Memory B cell (primary cell): ENCODE results near the gene RBM47.
"Not testable (repeated sequence)": the region's sequence is repeated elsewhere in the genome, so short reads cannot be mapped to it uniquely, and the experiment has no call there.

Experiments
- ATAC-seq: fragments of 150-1000 bp; cut with Tn5 transposase; 2 replicates; pipeline ENCODE4 v1.10.0; 2021; ENCODE audit warnings: low read depth, mild to moderate bottlenecking, moderate library complexity
- DNase-seq, 2 donors: peaks; one replicate each; pipeline ENCODE4 v3.0.0; 2022; ENCODE audit warnings: low spot score in 2 of 2
- H3K27ac Mint-ChIP-seq: one replicate; pipeline ENCODE4 v1.8.0; 2022; ENCODE audit warnings: mild to moderate bottlenecking, moderate library complexity, mixed read lengths
- H3K27me3 Mint-ChIP-seq: one replicate; pipeline ENCODE4 v1.8.0; 2022; ENCODE audit warnings: mixed read lengths
- H3K36me3 Mint-ChIP-seq: one replicate; pipeline ENCODE4 v1.8.0; 2022; ENCODE audit warnings: mild to moderate bottlenecking, mixed read lengths
- H3K4me1 Mint-ChIP-seq: one replicate; pipeline ENCODE4 v1.8.0; 2022; ENCODE audit warnings: mixed read lengths
- H3K4me3 Mint-ChIP-seq: one replicate; pipeline ENCODE4 v1.8.0; 2022; ENCODE audit warnings: mild to moderate bottlenecking, moderate library complexity, mixed read lengths
- H3K9me3 Mint-ChIP-seq: one replicate; pipeline ENCODE4 v1.8.0; 2022; ENCODE audit warnings: mixed read lengths

Gene RBM47

GRCh38 chr4:40536032-40536431 lies 93.6 kb downstream of the RBM47 start:
- Mint-ChIP-seq H3K4me3 (peak overlapping the region; percentile 41), H3K27ac (peak overlapping the region; percentile 95), H3K4me1 (peaks cover 13% of the 10 kb centered on the region), H3K27me3 (no peaks in the 10 kb centered on the region), H3K9me3 (no peaks in the 10 kb centered on the region), H3K36me3 (peaks cover 4% of the 10 kb centered on the region)
- peak; percentile 64 for ATAC-seq
- DNase-seq, result peak in 1 of 2 donors; percentile 16

- Mint-ChIP-seq H3K36me3 (peaks cover 3% of the 10 kb centered on the region), H3K27ac (no peak overlapping the region), H3K4me3 (no peak overlapping the region), H3K9me3 (no peaks in the 10 kb centered on the region), H3K27me3 (no peaks in the 10 kb centered on the region), H3K4me1 (peaks cover 11% of the 10 kb centered on the region)
- ATAC-seq, result no peak
- no peak for DNase-seq
Measured at GRCh38 chr4:40531636-40532023, 98.0 kb downstream of the RBM47 start.

- ATAC-seq (no peak), DNase-seq (no peak)
- peaks cover 7% of the 10 kb centered on the region for H3K4me1 Mint-ChIP-seq
- no peak overlapping the region for H3K4me3 Mint-ChIP-seq
- no peaks in the 10 kb centered on the region for H3K9me3 Mint-ChIP-seq
- H3K27me3 Mint-ChIP-seq, result no peaks in the 10 kb centered on the region
- no peak overlapping the region for H3K27ac Mint-ChIP-seq
- peaks cover 3% of the 10 kb centered on the region for H3K36me3 Mint-ChIP-seq
Measured at GRCh38 chr4:40530961-40531635, 98.6 kb downstream of the RBM47 start.

- Mint-ChIP-seq H3K9me3 (no peaks in the 10 kb centered on the region), H3K27me3 (no peaks in the 10 kb centered on the region), H3K36me3 (peaks cover 5% of the 10 kb centered on the region), H3K4me1 (peaks cover 2% of the 10 kb centered on the region), H3K27ac (no peak overlapping the region), H3K4me3 (no peak overlapping the region)
- ATAC-seq, result no peak
- no peak for DNase-seq
Measured at GRCh38 chr4:40526741-40527140, 102.9 kb downstream of the RBM47 start.

GRCh38 chr4:40525752-40526598 lies 103.7 kb downstream of the RBM47 start:
- Mint-ChIP-seq H3K9me3 (no peaks in the 10 kb centered on the region), H3K4me3 (no peak overlapping the region), H3K27ac (peak overlapping the region; percentile 62), H3K27me3 (no peaks in the 10 kb centered on the region), H3K36me3 (peaks cover 2% of the 10 kb centered on the region), H3K4me1 (peaks cover 4% of the 10 kb centered on the region)
- ATAC-seq (no peak), DNase-seq (no peak)

GRCh38 chr4:40524366-40525041 lies 105.2 kb downstream of the RBM47 start:
- peaks cover 4% of the 10 kb centered on the region for H3K4me1 Mint-ChIP-seq
- no peaks in the 10 kb centered on the region for H3K9me3 Mint-ChIP-seq
- peak overlapping the region; percentile 45 for H3K27ac Mint-ChIP-seq
- H3K4me3 Mint-ChIP-seq, result no peak overlapping the region
- DNase-seq, result no peak
- peaks cover 2% of the 10 kb centered on the region for H3K36me3 Mint-ChIP-seq
- ATAC-seq, result no peak
- H3K27me3 Mint-ChIP-seq, result no peaks in the 10 kb centered on the region

GRCh38 chr4:40523581-40523980 lies 106.1 kb downstream of the RBM47 start:
- Mint-ChIP-seq H3K4me3 (no peak overlapping the region), H3K27me3 (no peaks in the 10 kb centered on the region)

GRCh38 chr4:40521957-40522356 lies 107.7 kb downstream of the RBM47 start:
- H3K27me3 Mint-ChIP-seq, result no peaks in the 10 kb centered on the region
- DNase-seq (no peak), ATAC-seq (no peak)
- no peaks in the 10 kb centered on the region for H3K9me3 Mint-ChIP-seq
- H3K4me1 Mint-ChIP-seq, result peaks cover 13% of the 10 kb centered on the region
- no peak overlapping the region for H3K4me3 Mint-ChIP-seq
- peak overlapping the region; percentile 57 for H3K27ac Mint-ChIP-seq
- H3K36me3 Mint-ChIP-seq, result peaks cover 2% of the 10 kb centered on the region

More at GRCh38 chr4:40523581-40523980, 106.1 kb downstream of the RBM47 start:
- peaks cover 2% of the 10 kb centered on the region for H3K36me3 Mint-ChIP-seq
- peaks cover 4% of the 10 kb centered on the region for H3K4me1 Mint-ChIP-seq
- no peak overlapping the region for H3K27ac Mint-ChIP-seq
- ATAC-seq (no peak), DNase-seq (no peak)
- H3K9me3 Mint-ChIP-seq, result no peaks in the 10 kb centered on the region

- Mint-ChIP-seq H3K27me3 (no peaks in the 10 kb centered on the region), H3K4me3 (no peak overlapping the region), H3K27ac (peak overlapping the region; percentile 9), H3K9me3 (no peaks in the 10 kb centered on the region), H3K36me3 (peaks cover 2% of the 10 kb centered on the region), H3K4me1 (peaks cover 24% of the 10 kb centered on the region)
- ATAC-seq (no peak), DNase-seq (no peak)
Measured at GRCh38 chr4:40520533-40520932, 109.1 kb downstream of the RBM47 start.

- DNase-seq, H3K36me3 Mint-ChIP-seq, H3K9me3 Mint-ChIP-seq, ATAC-seq, H3K27me3 Mint-ChIP-seq: not testable (repeated sequence)
- Mint-ChIP-seq H3K27ac (peak overlapping the region; percentile 88), H3K4me1 (peaks cover 35% of the 10 kb centered on the region), H3K4me3 (peak overlapping the region; percentile 62)
Measured at GRCh38 chr4:40517081-40517480, 112.6 kb downstream of the RBM47 start.

GRCh38 chr4:40516651-40517050 lies 113.0 kb downstream of the RBM47 start:
- Mint-ChIP-seq H3K4me3 (peak overlapping the region; percentile 45), H3K36me3 (no peaks in the 10 kb centered on the region), H3K27ac (peak overlapping the region; percentile 88), H3K9me3 (no peaks in the 10 kb centered on the region), H3K27me3 (no peaks in the 10 kb centered on the region), H3K4me1 (peaks cover 35% of the 10 kb centered on the region)
- ATAC-seq, result peak; percentile 22
- peak in 1 of 2 donors; percentile 11 for DNase-seq

GRCh38 chr4:40515398-40516293 lies 114.0 kb downstream of the RBM47 start:
- Mint-ChIP-seq H3K4me3 (peak overlapping the region; percentile 95), H3K27me3 (no peaks in the 10 kb centered on the region), H3K27ac (peak overlapping the region; percentile 88), H3K4me1 (peaks cover 32% of the 10 kb centered on the region), H3K36me3 (no peaks in the 10 kb centered on the region), H3K9me3 (no peaks in the 10 kb centered on the region)
- peak; percentile 84 for ATAC-seq
- peak; percentile 55 to 81 for DNase-seq

GRCh38 chr4:40515037-40515397 lies 114.6 kb downstream of the RBM47 start:
- ATAC-seq (no peak), DNase-seq (no peak)
- H3K27me3 Mint-ChIP-seq, result no peaks in the 10 kb centered on the region
- H3K36me3 Mint-ChIP-seq, result peaks cover 4% of the 10 kb centered on the region
- H3K27ac Mint-ChIP-seq, result peak overlapping the region; percentile 88
- H3K4me1 Mint-ChIP-seq, result peaks cover 37% of the 10 kb centered on the region
- peak overlapping the region; percentile 95 for H3K4me3 Mint-ChIP-seq
- no peaks in the 10 kb centered on the region for H3K9me3 Mint-ChIP-seq
